ENCODE data around the gene ENDOV. TPM values are rescaled to one million over a fixed set of nuclear protein-coding genes. Genes with fewer than 3 reads are reported as not detected.
A peak's percentile ranks its signal among the peaks of the same experiment; 100 is the strongest.

ENDOV gene
- total and polyA plus RNA-seq, 2 donors from 2014 or later, result 20.3 to 28.0 TPM

DNA sequence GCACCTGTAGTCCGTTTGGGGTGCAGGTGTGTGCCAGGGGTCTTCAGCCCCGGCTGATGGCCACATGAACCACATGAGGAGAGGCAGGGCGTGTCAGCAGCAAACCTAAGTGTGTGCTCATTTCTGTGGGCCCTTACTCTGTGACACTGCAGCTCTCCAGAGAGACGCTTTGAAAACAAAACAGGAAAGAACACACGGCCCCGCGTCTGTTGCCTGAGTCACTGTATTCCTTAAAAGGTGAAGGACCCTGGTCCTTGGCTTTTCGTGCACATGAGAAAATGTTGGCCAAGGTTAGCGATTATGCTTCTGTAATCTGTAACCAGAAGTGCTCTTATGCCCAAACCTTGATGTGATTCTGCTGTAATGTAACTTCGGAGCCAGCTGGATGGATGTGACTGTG, 22.6 kb downstream of the ENDOV start:
- Histone ChIP-seq H3K9ac (ENCODE audit: low read length in 3 of 3) (no peak overlapping the region), H3K4me3 (ENCODE audit: low read length in 3 of 3) (no peak overlapping the region), H3K4me1 (ENCODE audit: control insufficient read depth in 2 of 3, insufficient read depth in 2 of 3, low read depth in 1 of 3, low read length in 3 of 3) (no peaks in the 10 kb centered on the region), H3K9me3 (ENCODE audit: control insufficient read depth in 2 of 3, insufficient read depth in 1 of 3, low read length in 3 of 3) (no peaks in the 10 kb centered on the region), H3K27ac (ENCODE audit: low read depth in 2 of 2, low read length in 2 of 2) (no peak overlapping the region), H3K27me3 (ENCODE audit: control insufficient read depth, insufficient read depth, low read length) (no peaks in the 10 kb centered on the region), H3K36me3 (ENCODE audit: control insufficient read depth in 2 of 3, insufficient read depth in 3 of 3, low read length in 3 of 3) (peaks cover 0 to 3% (median 0%) of the 10 kb centered on the region in 3 donors)
- TF ChIP-seq, protein P1, sequence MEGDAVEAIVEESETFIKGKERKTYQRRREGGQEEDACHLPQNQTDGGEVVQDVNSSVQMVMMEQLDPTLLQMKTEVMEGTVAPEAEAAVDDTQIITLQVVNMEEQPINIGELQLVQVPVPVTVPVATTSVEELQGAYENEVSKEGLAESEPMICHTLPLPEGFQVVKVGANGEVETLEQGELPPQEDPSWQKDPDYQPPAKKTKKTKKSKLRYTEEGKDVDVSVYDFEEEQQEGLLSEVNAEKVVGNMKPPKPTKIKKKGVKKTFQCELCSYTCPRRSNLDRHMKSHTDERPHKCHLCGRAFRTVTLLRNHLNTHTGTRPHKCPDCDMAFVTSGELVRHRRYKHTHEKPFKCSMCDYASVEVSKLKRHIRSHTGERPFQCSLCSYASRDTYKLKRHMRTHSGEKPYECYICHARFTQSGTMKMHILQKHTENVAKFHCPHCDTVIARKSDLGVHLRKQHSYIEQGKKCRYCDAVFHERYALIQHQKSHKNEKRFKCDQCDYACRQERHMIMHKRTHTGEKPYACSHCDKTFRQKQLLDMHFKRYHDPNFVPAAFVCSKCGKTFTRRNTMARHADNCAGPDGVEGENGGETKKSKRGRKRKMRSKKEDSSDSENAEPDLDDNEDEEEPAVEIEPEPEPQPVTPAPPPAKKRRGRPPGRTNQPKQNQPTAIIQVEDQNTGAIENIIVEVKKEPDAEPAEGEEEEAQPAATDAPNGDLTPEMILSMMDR (IDR thresholded peaks at IDR 0.05; ENCODE audit: borderline replicate concordance, extremely low read depth, insufficient read depth), result no peak
- FAIRE-seq (no peak), DNase-seq (no peak)
- intact Hi-C loops (cut with DNase I), result no loop called here

DNA sequence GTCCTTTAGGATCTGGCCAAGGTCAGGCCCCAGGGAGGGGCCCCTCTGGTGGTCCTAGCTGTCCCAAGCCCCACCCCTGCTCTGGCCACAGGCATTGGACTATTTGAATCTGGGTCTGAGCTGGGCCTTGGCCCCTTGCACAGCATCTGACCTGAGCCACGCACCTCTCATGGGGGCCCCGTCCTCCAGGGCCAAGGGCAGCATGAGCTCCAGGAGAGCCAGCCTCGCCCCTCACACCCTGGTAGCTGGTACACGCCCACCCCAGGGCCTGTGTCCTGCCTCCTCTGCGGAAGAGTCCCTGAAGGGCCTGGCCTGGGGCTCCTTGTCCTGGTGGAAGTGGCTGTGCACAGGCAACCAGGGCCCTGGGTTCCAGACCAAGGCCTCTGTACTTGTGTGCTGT, 23.8 kb downstream of the ENDOV start:
- Histone ChIP-seq H3K9me3 (ENCODE audit: control insufficient read depth in 2 of 3, insufficient read depth in 1 of 3, low read length in 3 of 3) (no peaks in the 10 kb centered on the region), H3K9ac (ENCODE audit: low read length in 3 of 3) (no peak overlapping the region), H3K4me3 (ENCODE audit: low read length in 3 of 3) (no peak overlapping the region), H3K27ac (ENCODE audit: low read depth in 2 of 2, low read length in 2 of 2) (no peak overlapping the region), H3K4me1 (ENCODE audit: control insufficient read depth in 2 of 3, insufficient read depth in 2 of 3, low read depth in 1 of 3, low read length in 3 of 3) (no peaks in the 10 kb centered on the region), H3K36me3 (ENCODE audit: control insufficient read depth in 2 of 3, insufficient read depth in 3 of 3, low read length in 3 of 3) (peaks cover 0 to 3% (median 0%) of the 10 kb centered on the region in 3 donors), H3K27me3 (ENCODE audit: control insufficient read depth, insufficient read depth, low read length) (no peaks in the 10 kb centered on the region)
- DNase-seq (no peak), FAIRE-seq (no peak)
- TF ChIP-seq, protein P1 (IDR thresholded peaks at IDR 0.05; ENCODE audit: borderline replicate concordance, extremely low read depth, insufficient read depth), result no peak
- intact Hi-C loops (cut with DNase I), result no loop called here

DNA sequence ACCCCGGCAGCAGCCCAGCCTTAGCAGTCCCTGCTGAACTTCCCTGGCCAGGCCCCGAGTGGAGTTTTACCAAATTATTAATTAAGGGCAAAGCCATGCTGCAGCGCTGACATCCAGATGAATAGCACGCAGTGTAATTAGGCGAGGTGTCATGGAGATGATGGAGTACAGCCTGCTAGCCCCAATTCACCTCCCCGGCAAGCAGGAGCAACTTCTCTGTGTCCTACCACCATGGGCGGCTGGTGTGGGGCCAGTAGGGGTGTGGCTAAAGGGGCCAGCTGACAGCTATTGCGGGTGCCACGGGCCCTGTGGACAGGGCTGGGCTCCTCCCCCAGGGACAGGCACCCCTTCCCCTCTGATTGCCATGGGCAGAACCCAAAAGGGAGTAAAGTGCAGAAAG, 24.5 kb downstream of the ENDOV start:
- no peaks in the 10 kb centered on the region for H3K4me1 ChIP-seq (ENCODE audit: control insufficient read depth in 2 of 3, insufficient read depth in 2 of 3, low read depth in 1 of 3, low read length in 3 of 3)
- H3K4me3 ChIP-seq (ENCODE audit: low read length in 3 of 3), result no peak overlapping the region
- H3K36me3 ChIP-seq (ENCODE audit: control insufficient read depth in 2 of 3, insufficient read depth in 3 of 3, low read length in 3 of 3), result peaks cover 0 to 3% (median 0%) of the 10 kb centered on the region in 3 donors
- H3K27ac ChIP-seq (ENCODE audit: low read depth in 2 of 2, low read length in 2 of 2), result no peak overlapping the region
- TF ChIP-seq, protein P1 (IDR thresholded peaks at IDR 0.05; ENCODE audit: borderline replicate concordance, extremely low read depth, insufficient read depth), result no peak
- no peak for FAIRE-seq
- H3K27me3 ChIP-seq (ENCODE audit: control insufficient read depth, insufficient read depth, low read length), result no peaks in the 10 kb centered on the region
- DNase-seq, result no peak
- H3K9me3 ChIP-seq (ENCODE audit: control insufficient read depth in 2 of 3, insufficient read depth in 1 of 3, low read length in 3 of 3), result no peaks in the 10 kb centered on the region
- no peak overlapping the region for H3K9ac ChIP-seq (ENCODE audit: low read length in 3 of 3)
- intact Hi-C loops (cut with DNase I), result no loop called here

DNA sequence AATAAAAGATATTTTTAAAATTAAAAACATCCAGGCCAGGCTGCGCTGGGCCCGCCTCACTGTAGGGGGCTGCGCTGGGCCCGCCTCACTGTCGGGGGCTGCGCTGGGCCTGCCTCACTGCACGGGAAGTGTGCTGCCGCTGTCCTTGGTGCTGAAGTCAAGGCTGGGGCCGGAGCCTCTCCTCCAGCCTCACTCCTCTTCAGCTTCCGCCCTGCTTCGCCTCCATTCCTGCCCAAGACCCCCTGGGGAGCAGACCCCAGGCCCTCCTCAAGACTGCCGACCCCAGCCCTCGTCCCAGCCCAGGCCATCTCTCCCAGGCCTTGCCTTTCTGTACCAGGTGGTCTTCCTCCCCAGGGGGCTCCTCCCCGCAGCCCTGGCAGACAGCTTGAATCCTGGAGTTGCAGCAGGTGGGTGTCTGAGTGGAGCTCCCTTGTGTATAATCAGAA, 26.2 kb downstream of the ENDOV start:
- H3K27me3 ChIP-seq (ENCODE audit: control insufficient read depth, insufficient read depth, low read length), result no peaks in the 10 kb centered on the region
- H3K36me3 ChIP-seq (ENCODE audit: control insufficient read depth in 2 of 3, insufficient read depth in 3 of 3, low read length in 3 of 3), result peaks cover 0 to 3% (median 0%) of the 10 kb centered on the region in 3 donors
- intact Hi-C loops (cut with DNase I), result loop anchor here (10.0 kb wide), 1 partner anchor 774 kb away; no protein-coding TSS in a partner anchor
- peak in 4 of 5 donors; percentile 87 to 89 (median 88) for DNase-seq
- H3K9ac ChIP-seq (ENCODE audit: low read length in 3 of 3), result no peak overlapping the region
- TF ChIP-seq, protein P1 (IDR thresholded peaks at IDR 0.05; ENCODE audit: borderline replicate concordance, extremely low read depth, insufficient read depth), result no peak
- H3K27ac ChIP-seq (ENCODE audit: low read depth in 2 of 2, low read length in 2 of 2), result no peak overlapping the region
- no peaks in the 10 kb centered on the region for H3K4me1 ChIP-seq (ENCODE audit: control insufficient read depth in 2 of 3, insufficient read depth in 2 of 3, low read depth in 1 of 3, low read length in 3 of 3)
- no peak overlapping the region for H3K4me3 ChIP-seq (ENCODE audit: low read length in 3 of 3)
- no peaks in the 10 kb centered on the region for H3K9me3 ChIP-seq (ENCODE audit: control insufficient read depth in 2 of 3, insufficient read depth in 1 of 3, low read length in 3 of 3)
- no peak for FAIRE-seq

All from kidney (tissue), 14 donors.